NOMO-1 treated with dmso at 0.1 percent for 144 hours (cell line): ENCODE measurements around the gene MED8.

Experiments
- DNase-seq: peaks from one replicate; lab custom pipeline; 2025; ENCODE audit not compliant: unreplicated experiment; lab: John Stamatoyannopoulos, UW

MED8 gene

DNA sequence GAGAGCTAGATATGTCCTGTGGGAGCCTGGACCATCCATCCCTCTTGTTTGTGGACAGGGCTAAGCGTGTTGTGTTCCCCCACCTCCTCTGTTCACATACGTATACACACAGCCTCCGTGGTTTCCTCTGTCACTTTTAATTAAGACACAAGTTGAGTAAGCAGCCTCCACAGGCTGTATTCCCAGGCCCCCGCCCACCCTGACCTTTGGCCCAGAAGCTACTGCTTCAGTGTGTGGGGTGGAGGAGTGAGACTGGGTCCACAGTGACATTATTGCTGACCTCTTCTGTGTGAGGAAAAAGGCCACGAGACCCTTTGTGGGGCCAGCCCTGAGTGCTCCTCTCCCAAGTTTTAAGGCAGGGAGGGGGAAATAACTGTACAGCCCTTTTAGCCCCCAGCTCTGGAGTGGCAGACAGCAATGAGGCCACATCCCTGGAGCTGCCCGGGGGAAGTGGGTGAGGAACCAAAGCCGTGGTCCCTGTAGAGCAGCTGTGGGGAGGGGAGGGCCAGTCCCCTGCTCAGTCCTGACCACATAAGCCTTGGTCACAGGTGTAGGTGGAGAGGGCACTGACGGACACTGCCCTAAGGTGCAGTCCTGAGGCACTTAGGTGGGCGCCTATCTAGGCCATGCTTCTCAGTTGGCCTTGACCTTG is 26.2 kb downstream of the MED8 start:
- DNase-seq: no peak

DNA sequence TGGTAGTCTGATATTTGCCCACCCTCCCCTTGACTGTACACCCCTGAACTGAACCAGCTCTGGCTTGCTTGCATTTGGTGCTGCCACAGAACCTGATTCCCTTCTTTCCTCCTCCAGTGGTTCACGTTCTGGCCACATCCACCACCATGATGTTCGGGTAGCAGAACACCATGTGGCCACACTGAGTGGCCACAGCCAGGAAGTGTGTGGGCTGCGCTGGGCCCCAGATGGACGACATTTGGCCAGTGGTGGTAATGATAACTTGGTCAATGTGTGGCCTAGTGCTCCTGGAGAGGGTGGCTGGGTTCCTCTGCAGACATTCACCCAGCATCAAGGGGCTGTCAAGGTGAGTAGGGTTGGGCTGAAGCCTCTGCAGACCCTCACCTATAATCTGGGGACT is 29.0 kb downstream of the MED8 start:
- DNase-seq: no peak

DNA sequence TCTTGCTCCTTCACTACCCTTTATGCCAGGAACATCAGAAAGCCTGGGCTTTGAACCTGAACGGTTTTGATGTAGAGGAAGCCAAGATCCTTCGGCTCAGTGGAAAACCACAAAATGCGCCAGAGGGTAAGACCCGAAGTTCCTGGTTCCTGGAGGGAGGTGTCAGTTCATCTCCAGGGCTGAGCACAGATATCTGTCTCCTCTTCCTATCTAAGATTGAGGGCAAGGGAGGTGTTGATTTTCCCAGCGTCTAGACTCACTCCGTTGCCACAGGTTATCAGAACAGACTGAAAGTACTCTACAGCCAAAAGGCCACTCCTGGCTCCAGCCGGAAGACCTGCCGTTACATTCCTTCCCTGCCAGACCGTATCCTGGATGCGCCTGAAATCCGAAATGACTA is 29.9 kb downstream of the MED8 start:
- no peak for DNase-seq

DNA sequence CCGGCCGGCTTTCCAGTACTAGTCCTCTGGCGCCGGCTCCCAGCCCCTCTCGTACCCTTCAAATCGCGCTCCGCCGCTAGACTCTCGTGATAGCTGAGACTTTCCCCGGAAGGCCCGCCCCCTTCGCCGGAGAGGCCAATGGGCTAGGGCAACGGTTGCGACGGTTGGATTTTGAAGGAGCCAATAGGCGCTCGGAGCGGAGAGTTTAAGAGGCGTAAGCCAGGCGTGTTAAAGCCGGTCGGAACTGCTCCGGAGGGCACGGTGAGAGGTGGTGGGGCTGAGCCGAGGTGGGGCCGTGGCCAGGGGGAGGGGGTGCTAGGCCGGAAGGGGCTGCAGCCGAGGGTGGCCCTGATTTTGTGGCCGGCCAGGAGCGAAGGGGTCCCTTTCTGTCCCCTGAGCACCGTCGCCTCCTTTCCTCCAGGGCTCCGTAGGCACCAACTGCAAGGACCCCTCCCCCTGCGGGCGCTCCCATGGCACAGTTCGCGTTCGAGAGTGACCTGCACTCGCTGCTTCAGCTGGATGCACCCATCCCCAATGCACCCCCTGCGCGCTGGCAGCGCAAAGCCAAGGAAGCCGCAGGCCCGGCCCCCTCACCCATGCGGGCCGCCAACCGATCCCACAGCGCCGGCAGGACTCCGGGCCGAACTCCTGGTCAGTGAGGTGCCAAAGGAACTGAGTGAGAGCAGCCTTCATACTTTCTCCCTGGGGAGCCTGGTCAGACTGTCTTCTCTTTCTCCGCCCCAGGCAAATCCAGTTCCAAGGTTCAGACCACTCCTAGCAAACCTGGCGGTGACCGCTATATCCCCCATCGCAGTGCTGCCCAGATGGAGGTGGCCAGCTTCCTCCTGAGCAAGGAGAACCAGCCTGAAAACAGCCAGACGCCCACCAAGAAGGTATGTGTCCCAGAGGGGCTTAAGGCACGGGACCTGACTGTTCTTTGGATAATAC is 30.6 kb downstream of the MED8 start, which contains the start of gene CDC20:
CDC20 (plus strand) TSS at position 236 of the 948 bp plus-strand sequence; CDS start at position 471, 235 bp downstream.
- peak; percentile 98 for DNase-seq

DNA sequence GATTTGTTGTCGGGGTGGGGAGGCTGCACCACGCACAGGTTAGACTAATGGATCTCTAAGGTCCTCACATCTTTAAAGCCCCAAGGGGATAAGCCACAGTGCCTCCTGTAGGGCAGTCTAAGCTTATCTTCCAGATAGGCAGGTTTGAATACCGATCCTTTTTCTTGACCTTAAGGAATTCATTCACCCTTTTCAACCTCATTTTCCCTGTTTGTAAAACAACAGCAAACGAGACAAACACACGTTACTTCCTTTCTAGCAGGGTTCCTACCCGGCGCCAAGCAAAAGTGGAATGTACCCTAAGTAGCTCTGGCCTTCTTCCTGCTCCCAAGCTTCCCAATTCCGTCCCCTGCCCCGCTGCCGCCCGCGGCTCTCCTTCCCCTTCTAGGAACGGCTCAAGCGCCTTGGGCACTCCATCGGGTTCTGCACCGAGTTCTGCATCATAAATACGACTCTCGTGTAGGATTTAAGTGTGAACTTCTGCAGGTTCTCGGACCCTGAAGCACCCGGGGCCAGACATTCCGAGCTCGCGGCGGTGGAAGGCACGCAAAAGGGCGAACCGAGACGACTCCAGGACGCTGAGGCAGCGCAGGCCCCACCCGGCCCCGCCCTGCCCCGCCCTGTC is 31.4 kb downstream of the MED8 start:
- DNase-seq: peak; percentile 31

DNA sequence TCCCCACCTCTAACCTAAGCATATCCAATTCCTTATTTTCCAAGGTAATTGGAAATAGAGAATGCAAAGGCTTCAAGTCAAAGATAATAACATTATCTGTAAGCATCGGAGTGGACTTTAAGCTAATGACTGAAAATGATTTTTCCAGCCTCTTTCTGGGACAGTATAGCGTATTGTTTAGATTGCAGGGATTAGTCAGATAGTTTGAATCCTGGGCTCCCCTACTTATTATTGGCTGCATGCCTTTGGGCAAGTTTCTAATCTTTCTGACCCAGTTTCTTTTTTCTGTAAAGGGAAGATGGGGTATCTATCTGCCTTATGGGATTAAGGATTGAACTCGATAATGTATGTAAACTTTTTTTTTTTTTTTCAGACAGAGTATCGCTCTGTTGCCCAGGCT is 32.3 kb downstream of the MED8 start:
- no peak for DNase-seq

DNA sequence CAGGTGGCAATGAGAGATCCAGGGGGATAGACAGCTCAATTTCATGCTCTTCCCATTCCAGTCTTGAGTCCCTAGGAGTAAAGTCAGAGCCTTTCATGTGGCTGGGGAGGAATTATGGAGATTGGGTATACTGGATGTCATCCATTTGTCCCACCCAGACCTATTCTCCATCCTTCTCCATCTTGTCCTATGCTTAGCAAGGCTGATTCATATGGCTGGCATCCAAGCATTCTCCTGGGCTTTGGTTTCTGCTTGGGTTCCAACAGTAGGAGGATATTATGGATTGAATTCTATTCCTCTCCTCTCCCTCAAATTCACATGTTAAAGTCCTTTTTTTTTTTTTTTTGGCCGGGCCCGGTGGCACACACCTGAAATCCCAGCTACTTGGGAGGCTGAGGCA is 34.7 kb downstream of the MED8 start:
- no peak for DNase-seq

DNA sequence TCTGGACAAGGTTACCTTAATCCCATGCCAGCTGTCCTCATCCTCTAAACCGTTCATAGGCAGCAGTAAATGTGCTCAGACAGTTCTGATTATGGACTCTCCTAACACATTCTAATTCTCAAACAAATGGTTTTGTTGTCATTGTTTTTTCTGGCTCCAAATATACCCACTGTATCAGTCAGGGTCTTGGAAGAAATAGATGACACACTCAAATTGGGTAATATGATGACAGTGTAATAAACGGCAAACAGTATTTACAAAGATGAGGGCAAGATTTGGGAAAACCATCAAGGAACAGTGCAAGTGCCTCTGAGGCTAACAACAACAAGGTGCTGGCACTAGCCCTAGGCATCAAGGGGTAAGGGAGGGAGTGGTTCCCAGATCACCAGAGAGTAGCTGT is 35.1 kb downstream of the MED8 start:
- no peak for DNase-seq

DNA sequence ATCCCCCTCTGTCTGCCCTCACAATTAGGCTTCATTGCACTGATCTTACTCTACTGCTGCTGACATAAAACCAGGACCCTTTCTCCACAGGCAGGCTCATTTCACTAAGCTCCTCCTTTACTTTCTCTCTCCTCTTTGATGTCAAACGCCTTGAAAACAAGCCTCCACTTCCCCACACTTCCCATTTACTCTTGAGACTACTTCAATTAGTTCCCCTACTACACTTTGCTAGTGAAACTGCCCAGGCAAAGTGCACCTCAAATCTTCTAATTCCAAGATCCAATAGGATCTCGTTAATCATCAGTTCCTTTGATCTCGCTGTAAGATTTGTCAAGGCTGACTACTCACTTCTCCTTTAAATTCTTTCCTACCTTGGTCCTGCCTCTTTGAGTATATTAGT is 36.7 kb downstream of the MED8 start:
- no peak for DNase-seq

DNA sequence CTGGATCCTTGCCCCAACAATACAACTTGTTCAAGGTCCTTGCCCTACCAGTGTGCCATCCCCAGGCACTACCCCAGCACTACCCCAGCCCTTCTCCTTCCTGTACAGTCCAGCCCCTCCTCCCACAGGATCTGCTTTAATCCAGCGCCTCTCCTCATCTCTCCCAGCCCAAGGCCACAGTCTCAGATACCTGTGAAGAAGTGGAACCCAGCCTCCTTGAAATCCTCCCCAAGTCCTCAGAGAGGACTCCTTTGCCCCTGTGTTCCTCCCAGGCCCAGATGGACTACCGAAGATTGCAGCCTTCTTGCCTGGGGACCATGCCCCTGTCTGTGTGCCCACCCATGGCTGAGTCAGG is 37.3 kb downstream of the MED8 start:
- no peak for DNase-seq

DNA sequence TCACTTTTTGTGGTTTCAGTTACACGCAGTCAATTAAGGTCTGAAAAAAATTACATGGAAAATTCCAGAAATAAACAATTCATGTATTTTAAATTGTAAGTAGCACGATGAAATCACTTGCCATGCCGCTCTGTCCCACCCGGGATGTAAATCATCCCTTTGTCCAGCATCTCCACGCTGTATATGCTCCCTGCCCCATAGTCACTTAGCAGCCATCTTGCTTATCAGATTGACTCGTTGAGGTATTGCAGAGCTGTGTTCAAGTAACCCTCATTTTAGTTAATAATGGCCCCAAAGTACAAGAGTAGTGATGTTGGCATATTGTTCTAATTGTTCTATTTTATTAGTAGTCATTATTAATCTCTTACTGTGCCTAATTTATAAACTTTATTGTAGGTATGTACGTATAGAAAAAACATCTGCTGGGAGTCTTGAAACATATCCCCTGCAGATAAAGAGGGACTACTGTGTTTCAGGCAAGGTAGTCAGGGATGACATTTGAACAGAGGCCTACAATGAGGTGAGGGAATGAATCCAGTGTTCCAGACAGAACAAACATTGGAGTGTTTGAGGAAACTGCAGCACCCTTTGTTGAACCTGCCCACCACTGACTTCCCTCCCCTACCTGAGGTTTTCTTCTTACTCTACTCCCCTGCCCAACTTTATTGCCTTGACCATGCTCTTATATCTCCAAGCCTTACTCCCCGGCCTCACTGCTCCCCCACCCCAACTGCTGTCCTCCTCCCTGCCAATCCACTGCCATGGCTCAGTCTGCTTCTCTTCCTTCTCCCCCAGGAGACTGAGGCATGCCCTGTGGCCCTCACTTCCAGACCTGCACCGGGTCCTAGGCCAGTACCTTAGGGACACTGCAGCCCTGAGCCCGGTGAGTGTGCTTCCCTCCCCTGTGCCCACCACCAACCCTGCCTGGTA is 37.9 kb downstream of the MED8 start:
- DNase-seq: no peak

DNA sequence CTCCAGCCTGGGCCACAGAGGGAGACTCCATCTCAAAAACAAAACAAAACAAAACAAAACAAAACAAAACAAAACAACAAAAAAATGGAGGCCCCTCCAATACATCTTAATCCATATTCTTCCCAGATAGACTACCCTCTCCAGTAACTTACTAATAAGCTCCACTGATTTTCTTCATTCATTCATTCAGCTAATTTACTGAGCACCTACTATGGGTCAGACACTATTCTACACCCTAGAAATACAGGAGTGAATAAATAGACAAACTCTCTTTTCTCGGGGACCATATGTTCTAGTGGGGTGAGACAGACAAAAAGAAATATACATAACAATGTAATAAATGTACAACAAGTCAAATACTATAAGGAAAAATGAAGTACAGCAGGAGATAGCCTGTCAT is 38.6 kb downstream of the MED8 start:
- no peak for DNase-seq

DNA sequence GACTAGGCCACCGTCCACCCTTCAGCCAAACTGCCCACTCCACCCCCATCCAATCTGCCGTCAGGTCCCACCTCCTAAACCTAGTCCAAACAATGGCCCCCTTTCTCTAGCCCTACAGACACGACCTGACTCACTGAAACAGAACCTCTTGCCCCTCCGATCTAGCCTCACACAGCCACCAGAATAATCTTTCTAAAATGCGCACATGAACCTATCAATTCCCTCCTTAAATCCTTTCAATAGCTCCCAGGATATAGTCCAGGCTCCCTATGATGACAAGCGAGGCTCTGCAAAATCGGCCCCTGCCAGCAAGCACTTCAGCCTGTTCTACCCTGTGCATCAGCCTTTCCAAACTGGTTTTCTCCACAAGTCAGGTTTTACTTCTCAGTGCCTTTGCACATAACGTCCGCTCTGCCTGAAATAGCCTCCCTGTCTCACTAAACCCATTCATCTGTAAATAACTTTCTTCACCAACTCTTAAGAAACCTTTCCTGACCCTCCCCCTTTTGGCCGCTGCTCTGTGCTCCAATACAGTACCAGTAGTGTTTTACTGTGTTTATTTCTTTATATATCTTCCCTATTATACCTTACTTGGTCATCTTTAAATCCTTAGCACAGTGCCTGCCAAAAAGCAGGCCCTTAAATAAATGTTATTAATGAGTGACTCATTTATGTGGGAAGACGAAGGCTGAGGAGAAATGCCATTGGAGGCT is 39.9 kb downstream of the MED8 start:
- no peak for DNase-seq

DNA sequence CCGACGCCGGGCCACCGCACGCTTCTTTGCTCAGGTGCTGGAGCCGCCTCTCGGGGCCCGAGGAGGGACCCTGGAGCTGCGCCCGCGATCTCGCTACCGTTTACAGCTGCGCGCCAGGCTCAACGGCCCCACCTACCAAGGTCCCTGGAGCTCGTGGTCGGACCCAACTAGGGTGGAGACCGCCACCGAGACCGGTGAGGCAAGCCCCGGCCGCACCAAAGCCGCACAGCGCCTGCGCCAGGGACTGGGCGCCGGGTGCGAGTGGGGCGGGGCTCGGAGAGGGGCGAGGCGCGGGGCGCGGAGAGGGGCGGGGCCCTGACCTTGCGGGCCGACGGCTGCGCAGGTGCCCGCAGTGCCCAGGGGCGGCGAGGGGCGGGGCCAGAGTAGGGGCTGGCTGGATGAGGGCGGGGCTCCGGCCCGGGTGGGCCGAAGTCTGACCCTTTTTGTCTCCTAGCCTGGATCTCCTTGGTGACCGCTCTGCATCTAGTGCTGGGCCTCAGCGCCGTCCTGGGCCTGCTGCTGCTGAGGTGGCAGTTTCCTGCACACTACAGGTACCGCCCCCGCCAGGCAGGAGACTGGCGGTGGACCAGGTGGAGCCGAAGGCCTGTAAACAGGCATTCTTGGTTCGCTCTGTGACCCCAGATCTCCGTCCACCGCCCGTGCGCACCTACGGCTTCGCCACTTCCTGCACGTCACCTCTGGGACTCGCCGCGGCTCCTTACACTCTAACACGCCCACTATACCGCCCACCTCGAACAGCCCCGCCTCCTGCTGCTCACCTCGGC is 40.6 kb downstream of the MED8 start:
- peak; percentile 37 for DNase-seq

DNA sequence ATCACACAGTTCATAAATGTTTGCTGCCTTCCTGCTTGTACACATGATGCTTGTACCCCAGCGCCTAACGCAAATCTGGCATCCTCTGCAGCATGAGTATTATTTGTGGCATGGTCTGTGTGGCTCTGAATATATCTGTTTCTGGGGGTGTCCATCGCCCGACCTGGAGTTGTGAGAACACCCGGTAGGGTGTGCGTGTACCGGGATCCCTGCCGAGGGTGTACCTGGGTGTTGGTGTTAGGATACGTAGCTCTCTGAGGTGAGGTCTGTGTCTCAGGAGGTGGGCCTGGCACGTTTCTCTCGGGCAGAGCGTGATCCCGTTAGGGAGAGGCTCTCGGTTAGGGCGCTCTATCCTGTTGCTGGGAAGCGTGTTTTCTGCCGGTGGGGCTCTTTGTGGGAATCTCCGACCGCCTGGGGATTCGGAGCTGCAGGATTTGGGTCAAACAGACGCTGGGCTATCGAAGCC is 41.2 kb downstream of the MED8 start:
- no peak for DNase-seq

DNA sequence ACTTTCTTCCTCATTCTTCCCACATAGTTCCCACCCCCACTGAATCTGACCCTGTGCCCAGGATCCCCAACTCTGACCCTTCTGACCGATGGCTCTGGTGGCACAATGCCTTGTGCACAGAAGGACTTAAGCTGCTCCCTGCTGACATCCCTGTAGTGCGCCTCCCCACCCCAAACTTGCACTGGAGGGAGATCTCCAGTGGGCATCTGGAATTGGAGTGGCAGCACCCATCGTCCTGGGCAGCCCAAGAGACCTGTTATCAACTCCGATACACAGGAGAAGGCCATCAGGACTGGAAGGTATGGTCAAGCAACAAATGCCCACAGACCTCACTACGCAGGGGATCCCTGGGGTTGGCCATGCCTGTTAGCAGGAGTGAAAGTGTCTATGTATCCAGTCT is 43.0 kb downstream of the MED8 start:
- DNase-seq: no peak

DNA sequence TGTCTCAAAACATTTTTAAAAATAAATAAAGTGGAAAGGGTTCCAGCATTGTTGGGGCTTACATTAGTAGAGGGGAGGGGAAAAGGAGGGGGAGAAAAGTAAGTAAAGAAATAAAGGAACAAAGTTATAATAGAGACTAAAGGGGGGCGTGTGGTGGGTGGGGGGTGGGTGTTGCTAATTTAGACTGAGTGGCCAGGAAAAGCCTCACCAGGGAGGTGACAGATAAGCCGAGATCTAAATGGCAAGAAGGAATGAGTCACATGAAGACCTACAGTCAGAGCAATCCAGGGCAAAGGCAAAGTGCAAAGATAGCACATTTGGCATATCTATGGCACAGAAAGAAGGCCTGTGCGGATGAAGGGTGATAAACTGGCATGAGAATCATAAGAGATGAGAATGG is 44.5 kb downstream of the MED8 start:
- no peak for DNase-seq

DNA sequence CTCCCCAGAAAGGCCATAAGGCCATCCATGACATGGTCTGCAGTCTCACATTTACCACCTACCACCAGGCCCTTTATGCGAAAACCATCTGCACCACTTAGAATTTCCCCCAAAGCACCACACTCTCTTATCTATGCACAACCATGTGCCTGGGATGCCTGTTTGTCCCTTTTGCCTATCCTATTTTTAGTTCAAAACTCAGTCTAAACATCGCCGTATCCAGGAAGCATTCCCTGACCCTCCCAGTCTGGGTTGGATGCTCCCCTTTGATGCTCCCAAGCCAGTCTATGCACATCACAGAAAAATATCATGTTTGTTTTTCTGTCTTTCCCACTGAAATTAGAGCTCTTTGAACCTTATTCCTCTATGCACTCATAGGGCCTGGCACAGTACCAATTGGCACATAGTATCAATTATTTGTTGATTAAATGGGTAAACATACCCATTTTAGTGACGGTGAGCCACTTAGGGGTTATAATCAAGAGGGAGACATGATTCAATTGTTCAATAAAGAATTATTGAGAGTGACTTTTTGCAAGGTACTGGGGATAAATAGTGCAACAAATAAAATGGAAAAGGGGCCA is 45.2 kb downstream of the MED8 start:
- DNase-seq: no peak

DNA sequence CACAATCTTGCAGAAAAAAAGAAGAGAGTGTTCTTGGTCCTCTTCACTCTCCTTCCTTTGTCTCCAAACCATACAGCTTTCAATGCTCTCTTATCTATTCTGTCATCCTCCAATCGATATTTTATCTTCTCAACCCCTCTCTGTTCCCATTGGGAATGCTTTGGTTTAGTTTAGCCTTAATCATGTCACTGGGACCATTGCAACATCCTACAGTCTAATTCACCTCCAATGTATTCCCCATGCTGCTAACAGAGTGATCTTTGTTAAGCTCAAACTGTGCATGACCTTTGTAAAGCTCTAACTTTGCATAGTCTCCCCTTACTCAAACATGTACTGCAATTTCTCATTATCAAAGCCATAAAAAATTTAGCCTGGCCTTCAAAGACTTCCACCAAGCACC is 49.0 kb downstream of the MED8 start:
- DNase-seq: no peak
